H1 (cell line): Measurements from ENCODE around the gene ZNF248. TPM values are rescaled to one million over a fixed set of nuclear protein-coding genes. Genes with fewer than 3 reads are reported as not detected.

Experiments
- CTCF ChIA-PET: fragments of 300-600 bp; sonication (Branson Sonifier 250); formaldehyde crosslinking; loops from one replicate; lab custom pipeline; 2021; ENCODE audit not compliant: partially characterized antibody; lab: Charles Lee
- POLR2A ChIA-PET: fragments of 300-600 bp; sonication (Branson Sonifier 250); formaldehyde crosslinking; loops from one replicate; lab custom pipeline; 2021; ENCODE audit warnings: inconsistent platforms; ENCODE audit not compliant: partially characterized antibody; lab: Charles Lee
- DNase-seq, 2 experiments: peaks; one replicate each; pipeline versions ENCODE4 v3.0.0 to v3.0.0-alpha.2; 2010 to 2022; ENCODE audit warnings: low spot score in 2 of 2, low read depth in 1 of 2, mixed read lengths in 1 of 2
- FAIRE-seq: peaks from 2 replicates; lab custom pipeline; 2011; peaks lifted over from hg19 to GRCh38; lab: Jason Lieb, UNC
- H2AFZ ChIP-seq: 2 replicates; pipeline ENCODE4 v1.8.1; 2012; ENCODE audit warnings: low read length, inconsistent platforms
- H2AK5ac ChIP-seq: 2 replicates; pipeline ENCODE4 v1.6.1; 2013; ENCODE audit warnings: low read depth, low read length
- H2BK120ac ChIP-seq: replicated peaks from 2 replicates; pipeline ENCODE3; 2013; ENCODE audit warnings: low read depth, low read length, inconsistent platforms
- H2BK12ac ChIP-seq: 2 replicates; pipeline ENCODE4 v1.6.1; 2013; ENCODE audit warnings: low read depth, low read length
- H2BK15ac ChIP-seq: 2 replicates; pipeline ENCODE4 v1.6.1; 2013; ENCODE audit warnings: low read length
- H2BK20ac ChIP-seq: 2 replicates; pipeline ENCODE4 v1.6.1; 2013; ENCODE audit warnings: low read length
- H2BK5ac ChIP-seq: 2 replicates; pipeline ENCODE4 v1.6.1; 2013; ENCODE audit warnings: low read depth, low read length
- H3K14ac ChIP-seq: 2 replicates; pipeline ENCODE4 v1.6.1; 2013; ENCODE audit warnings: inconsistent platforms; ENCODE audit not compliant: insufficient read length
- H3K18ac ChIP-seq: 2 replicates; pipeline ENCODE4 v1.6.1; 2013; ENCODE audit warnings: low read length; ENCODE audit errors: extremely low read depth
- H3K23ac ChIP-seq: 2 replicates; pipeline ENCODE4 v1.6.1; 2013; ENCODE audit warnings: inconsistent platforms; ENCODE audit not compliant: insufficient read length
- H3K23me2 ChIP-seq: 2 replicates; pipeline ENCODE4 v1.6.1; 2013; ENCODE audit warnings: low read depth, low read length
- H3K27ac ChIP-seq: 2 replicates; pipeline ENCODE4 v1.6.1; 2011; ENCODE audit warnings: low read depth, low read length, inconsistent platforms
- H3K27me3 ChIP-seq, 4 experiments: replicated peaks in 1 of 4; 1 replicate in 1 of 4; 2 replicates in 3 of 4; pipeline versions ENCODE4 v1.6.1 to v1.8.1; 2011 to 2013; ENCODE audit warnings: low read length in 3 of 4, mild to moderate bottlenecking in 3 of 4, inconsistent platforms in 2 of 4, mixed read lengths in 2 of 4, moderate library complexity in 1 of 4; ENCODE audit not compliant: control insufficient read depth in 3 of 4, insufficient read depth in 3 of 4; ENCODE audit errors: extremely low read depth in 1 of 4
- H3K36me3 ChIP-seq, 4 experiments: 2 replicates each; pipeline versions ENCODE4 v1.6.1 to v1.8.1; 2011 to 2013; ENCODE audit warnings: mild to moderate bottlenecking in 4 of 4, low read length in 3 of 4, moderate library complexity in 2 of 4, control low read depth in 1 of 4, inconsistent platforms in 1 of 4; ENCODE audit not compliant: insufficient read depth in 4 of 4, control insufficient read depth in 2 of 4
- H3K4ac ChIP-seq: replicated peaks from 2 replicates; pipeline ENCODE3; 2013; ENCODE audit warnings: low read length, low read depth, mixed read lengths, inconsistent platforms; ENCODE audit not compliant: insufficient read length
- H3K4me1 ChIP-seq, 4 experiments: replicated peaks in 1 of 4; 1 replicate in 1 of 4; 2 replicates in 3 of 4; pipeline versions ENCODE4 v1.6.1 to v1.8.1; 2011 to 2013; ENCODE audit warnings: low read length in 3 of 4, inconsistent platforms in 2 of 4, mixed read lengths in 1 of 4; ENCODE audit not compliant: insufficient read depth in 4 of 4, control insufficient read depth in 3 of 4
- H3K4me2 ChIP-seq, 2 experiments: 2 replicates each; pipeline versions ENCODE4 v1.6.1 to v1.8.1; 2011 to 2013; ENCODE audit warnings: low read depth in 2 of 2, low read length in 2 of 2, control low read depth in 1 of 2, inconsistent platforms in 1 of 2, mild to moderate bottlenecking in 1 of 2; ENCODE audit not compliant: insufficient read depth in 1 of 2
- H3K4me3 ChIP-seq, 4 experiments: fragments of 200-600, 300-600 bp in 1 of 4; sonication (generic), shearing (Covaris generic), sonication (Bioruptor Twin) in 1 of 4; 2 replicates each; pipeline versions ENCODE4 v1.5.1 to v1.8.1; 2011 to 2016; ENCODE audit warnings: low read length in 4 of 4, low read depth in 3 of 4, control low read depth in 2 of 4, inconsistent platforms in 2 of 4, mild to moderate bottlenecking in 2 of 4, mixed read lengths in 1 of 4, moderate library complexity in 1 of 4; ENCODE audit not compliant: insufficient read depth in 2 of 4; ENCODE audit errors: extremely low read depth in 1 of 4
- H3K56ac ChIP-seq: replicated peaks from 2 replicates; pipeline ENCODE3; 2013; ENCODE audit warnings: low read depth, mild to moderate bottlenecking, mixed read lengths, low read length, inconsistent platforms; ENCODE audit not compliant: insufficient read length
- H3K79me1 ChIP-seq: 2 replicates; pipeline ENCODE4 v1.6.1; 2013; ENCODE audit warnings: low read depth, low read length, control low read depth
- H3K79me2 ChIP-seq, 2 experiments: 2 replicates each; pipeline versions ENCODE4 v1.6.1 to v1.8.1; 2012 to 2013; ENCODE audit warnings: low read length in 2 of 2, mild to moderate bottlenecking in 2 of 2, inconsistent platforms in 1 of 2; ENCODE audit not compliant: insufficient read depth in 2 of 2, control insufficient read depth in 1 of 2
- H3K9ac ChIP-seq, 4 experiments: replicated peaks in 1 of 4; 1 replicate in 1 of 4; 2 replicates in 3 of 4; pipeline versions ENCODE4 v1.6.1 to v1.8.1; 2011 to 2013; ENCODE audit warnings: low read depth in 3 of 4, low read length in 3 of 4, control low read depth in 2 of 4, mild to moderate bottlenecking in 2 of 4, moderate library complexity in 2 of 4, inconsistent platforms in 1 of 4; ENCODE audit errors: extremely low read depth in 1 of 4
- H3K9me3 ChIP-seq, 2 experiments: 2 replicates each; pipeline versions ENCODE4 v1.6.1 to v1.8.1; 2012 to 2013; ENCODE audit warnings: mild to moderate bottlenecking in 2 of 2, moderate library complexity in 2 of 2, control low read depth in 1 of 2, inconsistent platforms in 1 of 2, low read depth in 1 of 2, low read length in 1 of 2, mixed read lengths in 1 of 2; ENCODE audit not compliant: insufficient read depth in 2 of 2
- H4K20me1 ChIP-seq, 2 experiments: replicated peaks in 1 of 2; 2 replicates each; pipeline versions ENCODE3 to v1.8.1; 2011 to 2013; ENCODE audit warnings: inconsistent platforms in 2 of 2, low read length in 2 of 2, mild to moderate bottlenecking in 1 of 2; ENCODE audit not compliant: insufficient read depth in 2 of 2, control insufficient read depth in 1 of 2
- H4K5ac ChIP-seq: 2 replicates; pipeline ENCODE4 v1.6.1; 2013; ENCODE audit warnings: low read length, low read depth, mixed read lengths, inconsistent platforms; ENCODE audit not compliant: insufficient read length
- H4K8ac ChIP-seq: 2 replicates; pipeline ENCODE4 v1.8.0; 2013; ENCODE audit warnings: mild to moderate bottlenecking, moderate library complexity, low read length, inconsistent platforms; ENCODE audit not compliant: insufficient read depth; ENCODE audit errors: extremely low read depth
- H4K91ac ChIP-seq: replicated peaks from 2 replicates; pipeline ENCODE3; 2013; ENCODE audit warnings: low read length, mixed read lengths, inconsistent platforms; ENCODE audit not compliant: insufficient read length
- ATF3 ChIP-seq: IDR thresholded peaks from 2 replicates; pipeline ENCODE4 v1.6.1; 2011; ENCODE audit warnings: low read depth, mild to moderate bottlenecking, low read length; ENCODE audit not compliant: insufficient read depth
- BACH1 ChIP-seq: IDR thresholded peaks from 2 replicates; pipeline ENCODE4 v1.6.1; 2012; ENCODE audit warnings: low read length, improper control_type of control experiment
- BCL11A ChIP-seq, 2 experiments: IDR thresholded peaks; one replicate each; pipeline ENCODE4 v1.6.1; 2011; ENCODE audit warnings: low read depth in 2 of 2, low read length in 2 of 2, mild to moderate bottlenecking in 2 of 2
- GABPA ChIP-seq: IDR thresholded peaks from 2 replicates; pipeline ENCODE4 v1.6.1; 2011; ENCODE audit warnings: mild to moderate bottlenecking, low read length, moderate library complexity, borderline replicate concordance; ENCODE audit not compliant: insufficient read depth
- GTF2F1 ChIP-seq: IDR thresholded peaks from 2 replicates; pipeline ENCODE4 v1.6.1; 2012; ENCODE audit warnings: low read depth, low read length, improper control_type of control experiment, borderline replicate concordance
- HDAC6 ChIP-seq: IDR thresholded peaks from one replicate; pipeline ENCODE4 v1.7.1; 2012; ENCODE audit warnings: low read depth, mild to moderate bottlenecking, inconsistent platforms, low read length, moderate library complexity
- JUN ChIP-seq: IDR thresholded peaks from 2 replicates; pipeline ENCODE4 v1.6.1; 2011; ENCODE audit warnings: low read depth, mild to moderate bottlenecking, improper control_type of control experiment, low read length
- KDM1A ChIP-seq: fragments of 200-600, 300-600 bp; sonication (generic); IDR thresholded peaks from 2 replicates; pipeline ENCODE4 v1.7.1; 2016; ENCODE audit warnings: mild to moderate bottlenecking, low read length, borderline replicate concordance
- MAFK ChIP-seq: IDR thresholded peaks from 2 replicates; pipeline ENCODE4 v1.6.1; 2012; ENCODE audit warnings: low read depth, mild to moderate bottlenecking, improper control_type of control experiment, low read length
- SIX5 ChIP-seq: IDR thresholded peaks from 2 replicates; pipeline ENCODE4 v1.6.1; 2011; ENCODE audit warnings: mild to moderate bottlenecking, low read depth, low read length
- SP2 ChIP-seq: IDR thresholded peaks from 2 replicates; pipeline ENCODE4 v1.6.1; 2012; ENCODE audit warnings: mild to moderate bottlenecking, low read length, inconsistent platforms
- TAF1 ChIP-seq: IDR thresholded peaks from 2 replicates; pipeline ENCODE4 v1.6.1; 2011; ENCODE audit warnings: mild to moderate bottlenecking, low read depth, low read length
- TCF12 ChIP-seq: IDR thresholded peaks from 2 replicates; pipeline ENCODE4 v1.6.1; 2011; ENCODE audit warnings: low read depth, mild to moderate bottlenecking, low read length
- ZNF274 ChIP-seq: IDR thresholded peaks from 2 replicates; pipeline ENCODE4 v1.7.0; 2012; ENCODE audit warnings: low read length, borderline replicate concordance; ENCODE audit errors: extremely low read depth
- WGBS, 2 experiments: shearing (Covaris generic) in 1 of 2; methylation state at CpG; one replicate each; pipeline versions ENCODE4 v1.1.6 to v1.1.7; 2013 to 2015; ENCODE audit warnings: low lambda C conversion rate in 2 of 2, mixed read lengths in 2 of 2, inconsistent platforms in 1 of 2, low coverage in 1 of 2, missing lambda C conversion rate in 1 of 2; ENCODE audit not compliant: insufficient replicate concordance in 2 of 2, insufficient coverage in 1 of 2, insufficient read length in 1 of 2; ENCODE audit errors: extremely low coverage in 1 of 2, missing lambda C conversion rate in 1 of 2; 5-methylcytosine and 5-hydroxymethylcytosine counted together
- polyA plus RNA-seq, 7 experiments: library from polyadenylated mRNA; depleted of rRNA in 3 of 7; stranded (reverse) in 5 of 7; unstranded in 2 of 7; fragments of >200 nt in 5 of 7; fragments of 200-250 nt in 2 of 7; gene quantifications; 1 replicate in 5 of 7; 2 replicates in 1 of 7; 4 replicates in 1 of 7; pipeline versions ENCODE4 v1.2.1 to v1.2.3, GENCODE V29; 2011 to 2013; ENCODE audit warnings: missing spikeins in 2 of 7, mixed read lengths in 2 of 7
- total RNA-seq: library from RNA; stranded (reverse); fragmentation: NEBNext Ultra II Directional; extraction: Animal tissue kit (Norgen Biotek cat#: 25700); gene quantifications from 2 replicates; pipeline ENCODE4 v1.2.1, GENCODE V29; 2021

The ZNF248 gene
- total and polyA plus RNA-seq, 2 of the 8 experiments (the other 6 are each of a cell fraction or from before 2014, with no cell fraction given) = 9.1 TPM; not detected in 1

GRCh38 chr10:37789590-37789989, 67.8 kb downstream of the ZNF248 start:
- Histone ChIP-seq H3K56ac (no peak overlapping the region), H3K4me3 (no peak overlapping the region), H3K27me3 (no peaks in the 10 kb centered on the region), H3K4me2 (no peak overlapping the region), H3K9me3 (peaks cover 49 to 68% of the 10 kb centered on the region in 2 experiments), H3K36me3 (peaks cover 0 to 3% (median 0%) of the 10 kb centered on the region in 4 experiments; a peak in 1 of 8 replicates), H2BK120ac (no peak overlapping the region), H3K79me1 (no peaks in the 10 kb centered on the region), H3K23me2 (no peaks in the 10 kb centered on the region), H2BK15ac (no peak overlapping the region), H2BK5ac (no peak overlapping the region), H3K27ac (no peak overlapping the region), H3K14ac (no peak overlapping the region), H4K91ac (no peak overlapping the region), H2BK12ac (no peak overlapping the region), H2AK5ac (no peak overlapping the region), H4K20me1 (no peaks in the 10 kb centered on the region), H3K4me1 (no peaks in the 10 kb centered on the region), H3K79me2 (no peaks in the 10 kb centered on the region), H2BK20ac (no peak overlapping the region), H4K5ac (no peak overlapping the region), H3K18ac (no peak overlapping the region), H3K9ac (no peak overlapping the region), H3K23ac (no peak overlapping the region), H4K8ac (no peak overlapping the region), H3K4ac (no peak overlapping the region), H2AFZ (no peak overlapping the region)
- DNase-seq (no peak), FAIRE-seq (no peak)
- CTCF ChIA-PET = no interaction called here
- POLR2A ChIA-PET = no interaction called here
- 88% methylated on average over 2 of the region's 2 CpGs; no CpG with 5 or more reads in 1 of the 2 experiments for WGBS, 2 experiments
- TF ChIP-seq ATF3 (no peak), SIX5 (no peak), KDM1A (no peak), BACH1 (no peak), MAFK (no peak), TCF12 (no peak), ZNF274 (no peak), TAF1 (no peak), JUN (no peak), HDAC6 (no peak), SP2 (no peak), BCL11A (IDR thresholded peaks at IDR 0.05; ENCODE audit: low read depth in 2 of 2, low read length in 2 of 2) (no peak), GTF2F1 (no peak), GABPA (no peak)
